ENCODE measurements around the gene SCLY. TPM values are rescaled to one million over a fixed set of nuclear protein-coding genes. Genes with fewer than 3 reads are reported as not detected.

SCLY gene
- total and polyA plus RNA-seq, 2 of the 13 experiments (the other 11 are each of a cell fraction or from before 2014, with no cell fraction given), result 27.9 to 38.6 TPM

DNA sequence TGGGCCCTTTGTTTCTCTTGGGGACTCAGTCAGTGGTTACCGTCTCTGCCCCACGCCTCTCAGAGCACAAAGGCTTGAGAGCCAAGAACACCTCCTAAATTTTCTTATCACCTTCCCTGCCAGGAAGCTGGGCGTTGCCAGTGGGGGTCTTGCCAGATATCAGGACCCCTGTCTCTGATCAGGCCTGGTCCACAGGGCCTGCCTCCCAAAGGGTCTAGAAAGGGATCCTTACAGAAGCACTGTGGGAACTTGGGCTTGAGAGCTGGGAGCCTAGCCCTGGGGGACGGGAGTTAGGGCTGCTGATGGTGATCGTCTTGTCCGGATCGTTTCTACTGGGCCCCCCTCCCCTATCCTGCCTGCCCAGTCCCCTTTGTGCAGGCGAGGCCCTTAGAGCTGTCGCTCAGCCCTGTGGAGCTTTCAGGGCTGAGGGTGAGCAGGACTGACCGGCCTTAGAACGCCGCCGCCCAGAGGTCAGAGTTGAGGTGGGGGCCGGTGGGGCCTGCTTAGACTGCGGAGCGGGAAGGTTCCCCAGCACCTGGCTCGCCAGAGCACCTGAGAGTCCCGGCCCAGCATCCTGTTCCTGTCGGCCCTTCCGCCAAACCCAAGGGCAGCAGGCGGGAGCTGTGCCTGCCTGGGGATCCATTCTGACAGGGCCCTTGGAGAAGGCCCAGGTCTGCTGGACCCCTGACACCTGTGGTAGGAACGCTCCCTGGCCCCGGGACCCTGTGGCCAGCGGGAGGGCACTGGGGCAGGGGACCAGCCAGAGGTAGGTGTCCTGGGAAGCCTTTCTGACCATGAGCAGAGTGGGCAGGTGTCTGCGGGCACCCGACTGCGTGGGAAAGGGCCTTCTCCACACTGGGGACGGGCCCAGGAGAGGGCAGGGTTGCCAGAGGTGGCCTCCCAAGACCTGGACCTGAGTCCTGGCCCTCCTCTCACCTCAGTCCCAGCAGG is 40.3 kb downstream of the SCLY start:
- Histone ChIP-seq H3K9ac (ENCODE audit: insufficient read depth, low read depth, low read length) (no peak overlapping the region), H3K4me1 (ENCODE audit: insufficient read depth, low read length) (peaks cover 23% of the 10 kb centered on the region), H3K27me3 (ENCODE audit: control insufficient read depth in 1 of 2, insufficient read depth in 2 of 2, low read length in 2 of 2) (peaks cover 5 to 46% of the 10 kb centered on the region in 2 experiments), H3K36me3 (replicated peaks in 1 of 2; ENCODE audit: control insufficient read depth in 1 of 2, insufficient read depth in 2 of 2, low read length in 2 of 2) (no peaks in the 10 kb centered on the region), H2AFZ (ENCODE audit: low read length) (no peak overlapping the region), H3K4me3 (replicated peaks in 1 of 3; ENCODE audit: insufficient read depth in 1 of 3, low read depth in 2 of 3, low read length in 3 of 3) (no peak overlapping the region), H3K4me2 (ENCODE audit: low read depth, low read length) (no peak overlapping the region), H3K27ac (ENCODE audit: extremely low read length, insufficient read depth, low read length) (no peak overlapping the region), H4K20me1 (ENCODE audit: insufficient read depth, low read length) (no peaks in the 10 kb centered on the region), H3K79me2 (ENCODE audit: insufficient read depth, low read length) (no peaks in the 10 kb centered on the region), H3K9me3 (ENCODE audit: low read length) (no peaks in the 10 kb centered on the region)
- ATAC-seq, result peak; percentile 17
- TF ChIP-seq, protein P1, sequence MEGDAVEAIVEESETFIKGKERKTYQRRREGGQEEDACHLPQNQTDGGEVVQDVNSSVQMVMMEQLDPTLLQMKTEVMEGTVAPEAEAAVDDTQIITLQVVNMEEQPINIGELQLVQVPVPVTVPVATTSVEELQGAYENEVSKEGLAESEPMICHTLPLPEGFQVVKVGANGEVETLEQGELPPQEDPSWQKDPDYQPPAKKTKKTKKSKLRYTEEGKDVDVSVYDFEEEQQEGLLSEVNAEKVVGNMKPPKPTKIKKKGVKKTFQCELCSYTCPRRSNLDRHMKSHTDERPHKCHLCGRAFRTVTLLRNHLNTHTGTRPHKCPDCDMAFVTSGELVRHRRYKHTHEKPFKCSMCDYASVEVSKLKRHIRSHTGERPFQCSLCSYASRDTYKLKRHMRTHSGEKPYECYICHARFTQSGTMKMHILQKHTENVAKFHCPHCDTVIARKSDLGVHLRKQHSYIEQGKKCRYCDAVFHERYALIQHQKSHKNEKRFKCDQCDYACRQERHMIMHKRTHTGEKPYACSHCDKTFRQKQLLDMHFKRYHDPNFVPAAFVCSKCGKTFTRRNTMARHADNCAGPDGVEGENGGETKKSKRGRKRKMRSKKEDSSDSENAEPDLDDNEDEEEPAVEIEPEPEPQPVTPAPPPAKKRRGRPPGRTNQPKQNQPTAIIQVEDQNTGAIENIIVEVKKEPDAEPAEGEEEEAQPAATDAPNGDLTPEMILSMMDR (CRISPR knock-in tag; IDR thresholded peaks at IDR 0.05), result peak; percentile 47
- TF ChIP-seq MYC (CRISPR knock-in tag; IDR thresholded peaks at IDR 0.05; ENCODE audit: borderline replicate concordance) (no peak), RAD21 (CRISPR knock-in tag; IDR thresholded peaks at IDR 0.05) (0 out of 2 replicates have a peak, but pooled peaks have one; percentile 8), KDM2A (CRISPR knock-in tag; IDR thresholded peaks at IDR 0.05; ENCODE audit: borderline replicate concordance, low read depth) (0 out of 2 replicates have a peak, but pooled peaks have one; percentile 17)
- no TSS peak for BruUV-seq (replicated peaks)
- ChIA-PET POLR2A (interaction anchor here (1.3 kb wide), 1 partner anchor 40 kb away, joined by 4 read pairs; the partner anchor contains the start of gene SCLY), CTCF (ENCODE audit: low intra/inter-chr PET ratio, low total read pairs) (no interaction called here)
- no peak for DNase-seq (ENCODE audit: low spot score)
- in situ Hi-C loops (cut with HindIII; ENCODE audit: extremely low pct_ligation_motif_present, low pct_unique_long_range_greater_than_20kb), result no loop called here
- 55% methylated on average over 22 of the region's 28 CpGs for WGBS (ENCODE audit: low lambda C conversion rate)
- FAIRE-seq, result no peak
- intact Hi-C loops (cut with micrococcal nuclease; ENCODE audit: unreplicated experiment), result no loop called here
